H54 (cell line): ENCODE results near the gene CD151.

Source experiments
- DNase-seq: peaks from one replicate; pipeline ENCODE4 v3.0.0; 2011; ENCODE audit warnings: low spot score, mixed read lengths; ENCODE audit not compliant: insufficient read length
- FAIRE-seq: peaks from 3 replicates; lab custom pipeline; 2011; peaks lifted over from hg19 to GRCh38; lab: Jason Lieb, UNC
- POLR2A ChIP-seq: IDR thresholded peaks from 2 replicates; pipeline ENCODE4 v1.6.1; 2011; ENCODE audit warnings: low read depth, mild to moderate bottlenecking, low read length

The CD151 gene

GRCh38 chr11:802018-802617 lies 30.6 kb upstream of the CD151 start:
- TF ChIP-seq POLR2A = 0 out of 2 replicates have a peak, but pooled peaks have one; percentile 9
- DNase-seq (no peak), FAIRE-seq (no peak)

GRCh38 chr11:802693-803466 lies 29.9 kb upstream of the CD151 start:
- no peak for DNase-seq
- no peak for TF ChIP-seq POLR2A
- FAIRE-seq = no peak

- TF ChIP-seq POLR2A = no peak
- DNase-seq (no peak), FAIRE-seq (no peak)
Observed at GRCh38 chr11:803467-803742, 29.3 kb upstream of the CD151 start.

GRCh38 chr11:803770-804598 lies 28.8 kb upstream of the CD151 start:
- no peak for DNase-seq
- TF ChIP-seq POLR2A = no peak
- no peak for FAIRE-seq

DNA sequence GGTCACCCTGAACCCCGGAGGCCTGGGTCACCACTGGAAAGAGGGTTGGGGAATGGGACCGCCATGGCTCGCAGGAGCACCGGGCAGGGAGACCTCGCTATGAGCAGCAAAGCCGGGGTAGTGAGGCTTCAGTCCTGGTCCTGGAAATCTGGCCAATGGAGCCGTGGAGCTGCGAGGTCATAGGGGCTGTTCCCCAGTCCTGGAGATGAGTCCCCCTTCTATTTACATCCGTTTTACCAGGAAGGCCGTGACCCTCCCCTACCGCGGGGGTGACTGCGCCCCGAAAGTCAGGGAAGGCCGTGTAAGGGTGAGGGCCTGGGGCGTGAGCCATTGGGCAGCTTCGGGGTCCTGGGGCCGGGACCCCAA lies 28.2 kb upstream of the CD151 start:
- TF ChIP-seq POLR2A = no peak
- DNase-seq (no peak), FAIRE-seq (no peak)

- DNase-seq = peak; percentile 90
- no peak for TF ChIP-seq POLR2A
- FAIRE-seq = no peak
Observed at GRCh38 chr11:808427-809286, 24.1 kb upstream of the CD151 start.

DNA sequence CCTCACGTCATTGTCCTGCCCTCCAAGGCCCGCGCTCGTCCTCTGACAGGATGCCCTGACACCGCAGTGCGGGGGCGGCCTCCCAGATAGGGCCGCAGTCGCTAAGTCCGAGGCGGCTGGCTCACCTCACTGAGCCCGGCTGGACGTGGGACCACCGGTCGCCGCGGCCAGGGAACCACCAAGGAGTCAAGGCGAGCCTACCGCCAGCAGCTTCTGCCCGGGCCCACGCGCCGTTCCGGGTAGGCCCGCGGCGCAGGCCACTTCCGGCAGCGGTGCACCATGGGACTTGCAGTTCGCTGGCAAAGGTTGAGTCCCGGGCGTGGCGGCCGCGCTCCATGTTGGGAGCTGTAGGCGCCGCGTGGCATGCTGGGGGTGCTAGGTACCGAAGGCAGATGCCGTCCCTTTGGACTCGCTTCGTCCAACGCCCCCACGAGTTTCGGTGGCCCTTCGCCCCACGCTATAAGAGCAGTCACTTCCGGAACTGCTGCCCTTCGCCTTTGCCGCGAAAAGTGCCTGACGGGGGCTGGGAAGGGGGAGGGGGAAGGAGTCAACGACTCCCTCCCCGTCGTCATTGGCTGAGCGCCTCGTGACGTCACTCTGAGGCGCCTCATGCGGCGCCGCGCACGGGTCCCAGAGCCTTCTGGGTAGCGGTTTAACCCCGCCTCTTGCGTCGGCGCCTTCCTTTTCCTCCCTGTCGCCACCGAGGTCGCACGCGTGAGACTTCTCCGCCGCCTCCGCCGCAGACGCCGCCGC lies 23.3 kb upstream of the CD151 start, which contains the start of gene RPLP2:
Gene RPLP2, plus strand, starts transcription at position 681 of the 753 bp plus-strand sequence. CDS start 268 bp downstream, outside the sequence.
- DNase-seq = peak; percentile 92
- FAIRE-seq = no peak

DNA sequence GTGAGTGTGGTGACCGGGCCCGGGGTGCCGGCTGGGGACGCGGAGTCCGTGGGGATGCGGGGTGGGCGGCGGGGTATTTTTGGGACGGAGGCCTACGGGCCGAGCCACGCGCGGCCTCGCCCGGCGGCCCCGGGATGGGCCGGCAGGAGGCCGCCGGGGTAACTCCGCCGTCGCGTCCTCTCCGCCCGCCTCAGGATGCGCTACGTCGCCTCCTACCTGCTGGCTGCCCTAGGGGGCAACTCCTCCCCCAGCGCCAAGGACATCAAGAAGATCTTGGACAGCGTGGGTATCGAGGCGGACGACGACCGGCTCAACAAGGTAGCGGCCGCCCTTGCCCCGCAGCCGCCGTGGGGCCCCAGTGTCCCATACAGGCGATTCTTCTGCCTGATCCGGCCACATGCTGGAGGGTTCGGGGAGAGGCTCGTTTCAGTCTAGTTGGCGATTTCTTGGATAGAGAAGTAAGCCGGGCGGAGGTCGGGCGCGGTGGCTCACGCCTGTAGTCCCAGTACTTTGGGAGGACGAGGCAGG lies 22.6 kb upstream of the CD151 start:
- TF ChIP-seq POLR2A = no peak
- no peak for FAIRE-seq
- DNase-seq = no peak

More for the DNA sequence above, 23.3 kb upstream of the CD151 start, which contains the start of gene RPLP2:
- TF ChIP-seq POLR2A = peak; percentile 85

GRCh38 chr11:811446-812245 lies 21.1 kb upstream of the CD151 start:
- DNase-seq (no peak), FAIRE-seq (no peak)

DNA sequence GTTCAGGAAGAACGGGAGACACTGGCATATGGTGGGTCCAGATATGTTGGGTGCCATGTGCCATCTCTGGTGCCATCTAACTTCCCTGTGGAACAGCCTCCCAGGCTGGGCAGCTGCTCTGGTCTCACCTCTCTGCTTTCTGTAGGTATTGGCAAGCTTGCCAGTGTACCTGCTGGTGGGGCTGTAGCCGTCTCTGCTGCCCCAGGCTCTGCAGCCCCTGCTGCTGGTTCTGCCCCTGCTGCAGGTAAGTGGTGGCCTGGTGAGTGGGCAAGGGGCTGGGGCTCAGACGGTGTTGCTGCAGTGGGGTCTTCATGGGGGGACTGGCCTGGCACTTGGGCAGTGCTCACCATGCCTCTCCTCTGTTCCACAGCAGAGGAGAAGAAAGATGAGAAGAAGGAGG lies 20.4 kb upstream of the CD151 start:
- TF ChIP-seq POLR2A = no peak
- DNase-seq = no peak
- no peak for FAIRE-seq

More at GRCh38 chr11:811446-812245, 21.1 kb upstream of the CD151 start:
- no peak for TF ChIP-seq POLR2A

GRCh38 chr11:813072-813455 lies 19.7 kb upstream of the CD151 start:
- FAIRE-seq (no peak), DNase-seq (no peak)
- TF ChIP-seq POLR2A = no peak
